GM18861 (cell line): ENCODE measurements around the gene DIAPH3.

Experiments used
- ATAC-seq: cut with Tn5 transposase; IDR thresholded peaks from one replicate; pipeline ENCODE4 v1.9.1; 2021; ENCODE audit not compliant: unreplicated experiment

DIAPH3 gene

GRCh38 chr13:59963827-59964226, 199.9 kb downstream of the DIAPH3 start:
- ATAC-seq = no peak

- ATAC-seq = no peak
Observed at GRCh38 chr13:59963383-59963782, 200.3 kb downstream of the DIAPH3 start.

- no peak for ATAC-seq
Observed at GRCh38 chr13:59962343-59962742, 201.4 kb downstream of the DIAPH3 start.

DNA sequence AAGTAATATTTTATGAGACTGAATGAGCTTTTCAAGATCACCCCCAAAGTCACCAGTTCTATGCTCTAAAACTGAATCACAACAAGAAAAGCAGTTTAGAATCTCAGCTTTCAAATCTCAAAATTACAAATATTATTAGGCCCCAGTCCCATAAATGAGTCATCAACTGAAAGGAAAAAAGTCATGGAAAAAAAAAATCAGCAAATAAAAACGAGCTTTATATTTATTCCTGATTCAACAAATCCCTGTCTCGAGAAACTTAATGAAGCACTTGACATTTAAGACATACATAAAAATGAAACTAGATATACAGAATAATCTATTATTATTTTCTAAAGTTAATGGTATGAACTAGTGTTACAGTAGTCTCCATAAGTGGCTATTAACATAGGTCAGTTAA, 203.0 kb downstream of the DIAPH3 start:
- ATAC-seq = no peak

DNA sequence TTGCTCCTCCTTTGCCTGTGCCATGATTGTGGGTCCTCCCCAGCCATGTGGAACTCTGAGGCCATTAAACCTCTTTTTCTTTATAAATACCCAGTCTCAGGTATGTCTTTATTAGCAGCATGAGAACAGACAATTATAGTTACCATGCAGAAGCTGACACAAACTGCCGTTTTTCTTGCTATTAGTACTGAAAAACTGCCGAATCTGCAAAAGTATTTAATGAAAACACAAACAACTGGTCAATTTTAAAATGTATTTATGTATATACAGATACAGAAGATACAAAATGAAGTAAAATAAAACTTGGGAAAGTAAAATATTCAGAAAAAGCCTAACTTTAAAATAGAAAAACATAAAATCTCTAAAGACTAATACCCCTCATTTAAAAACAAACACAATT, 206.3 kb downstream of the DIAPH3 start:
- no peak for ATAC-seq

GRCh38 chr13:59954601-59955000, 209.1 kb downstream of the DIAPH3 start:
- ATAC-seq = no peak

GRCh38 chr13:59951011-59951410, 212.7 kb downstream of the DIAPH3 start:
- ATAC-seq = no peak

- no peak for ATAC-seq
Observed at GRCh38 chr13:59950266-59950665, 213.5 kb downstream of the DIAPH3 start.

- no peak for ATAC-seq
Observed at GRCh38 chr13:59948686-59949085, 215.0 kb downstream of the DIAPH3 start.

- ATAC-seq = no peak
Observed at GRCh38 chr13:59946944-59947343, 216.8 kb downstream of the DIAPH3 start.

DNA sequence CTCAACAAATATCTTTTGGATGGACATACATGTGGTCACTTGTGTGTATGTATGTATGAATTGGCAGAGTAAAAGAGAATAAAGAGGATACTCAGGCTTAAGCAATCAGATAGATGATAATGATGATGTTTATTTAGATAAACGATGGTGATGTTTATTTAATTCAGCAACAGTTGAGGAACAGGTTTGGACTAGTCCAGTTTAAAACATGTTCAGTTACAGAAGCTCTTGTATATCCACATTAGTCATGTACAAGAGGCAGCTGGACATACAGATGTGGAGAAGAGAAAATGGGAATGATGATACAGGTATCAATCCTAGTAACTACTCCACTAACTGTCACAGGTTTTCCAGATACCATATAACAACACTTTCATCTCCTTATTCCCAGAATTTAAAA, 232.1 kb downstream of the DIAPH3 start:
- no peak for ATAC-seq

- no peak for ATAC-seq
Observed at GRCh38 chr13:59924256-59924655, 239.5 kb downstream of the DIAPH3 start.

GRCh38 chr13:59915252-59915651, 248.5 kb downstream of the DIAPH3 start:
- no peak for ATAC-seq

DNA sequence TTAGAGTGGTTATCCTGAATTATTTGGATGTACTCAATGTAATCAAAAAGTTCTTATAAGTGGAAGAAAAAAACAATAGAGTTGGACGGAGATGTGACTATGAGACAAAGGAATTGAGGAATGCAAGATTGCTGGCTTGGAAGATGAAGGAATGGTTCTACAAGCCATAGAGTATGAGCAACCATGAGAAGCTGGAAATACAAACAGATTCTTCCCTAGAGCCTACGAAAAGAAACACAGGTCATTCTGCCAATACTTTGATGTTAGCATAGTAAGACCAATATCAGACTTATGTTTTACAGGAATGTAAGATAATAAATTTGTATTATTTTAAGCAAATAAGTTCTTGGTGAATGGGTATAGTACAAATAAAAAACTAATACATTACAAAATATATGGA, 249.2 kb downstream of the DIAPH3 start:
- ATAC-seq = no peak

DNA sequence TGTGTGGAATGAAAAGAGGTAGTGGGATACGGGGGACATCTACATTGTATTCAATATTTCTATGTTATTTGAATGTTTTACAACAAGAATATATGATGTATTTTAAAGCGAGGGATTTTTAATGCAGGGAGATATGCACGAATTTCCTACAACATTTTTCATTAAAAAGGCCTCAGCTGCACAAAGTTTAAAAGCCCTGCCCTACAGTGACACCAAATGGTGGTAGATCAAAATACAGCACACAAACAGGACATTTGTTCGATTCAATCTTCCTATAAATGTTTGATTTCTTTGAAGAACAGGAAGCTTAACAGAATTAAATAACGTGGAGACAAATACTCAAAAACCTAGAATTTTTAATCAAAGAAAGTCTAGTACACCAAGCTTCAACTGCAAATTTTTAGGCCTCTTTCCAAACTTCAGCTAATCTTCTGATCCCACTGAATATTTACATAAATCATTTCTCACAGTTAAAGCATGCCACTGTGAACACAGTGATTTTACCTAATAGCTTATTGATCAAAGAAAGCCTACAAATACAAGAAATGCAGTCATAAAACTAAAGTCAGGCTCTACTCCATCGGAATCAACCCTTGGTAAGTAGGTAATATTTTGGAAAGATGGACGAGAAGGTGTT, 257.2 kb downstream of the DIAPH3 start:
- ATAC-seq = no peak

DNA sequence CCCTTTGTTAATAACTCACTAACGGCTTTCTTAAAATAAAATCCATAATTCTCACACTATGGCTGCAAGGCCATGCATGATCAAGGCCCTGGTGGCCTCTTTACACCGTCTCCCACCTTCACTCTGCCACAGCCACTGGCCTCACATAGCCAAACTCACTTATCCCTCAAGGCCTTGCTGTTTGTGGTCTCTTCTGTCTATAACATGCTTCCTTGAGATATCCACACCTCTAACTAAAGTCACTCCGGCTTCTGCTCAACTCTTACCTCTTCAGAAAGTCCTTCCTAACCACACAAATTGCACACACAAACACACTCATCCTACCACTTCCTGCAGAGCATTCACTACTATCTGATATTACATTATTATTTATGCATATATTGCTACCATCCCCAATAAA, 262.5 kb downstream of the DIAPH3 start:
- ATAC-seq = no peak

DNA sequence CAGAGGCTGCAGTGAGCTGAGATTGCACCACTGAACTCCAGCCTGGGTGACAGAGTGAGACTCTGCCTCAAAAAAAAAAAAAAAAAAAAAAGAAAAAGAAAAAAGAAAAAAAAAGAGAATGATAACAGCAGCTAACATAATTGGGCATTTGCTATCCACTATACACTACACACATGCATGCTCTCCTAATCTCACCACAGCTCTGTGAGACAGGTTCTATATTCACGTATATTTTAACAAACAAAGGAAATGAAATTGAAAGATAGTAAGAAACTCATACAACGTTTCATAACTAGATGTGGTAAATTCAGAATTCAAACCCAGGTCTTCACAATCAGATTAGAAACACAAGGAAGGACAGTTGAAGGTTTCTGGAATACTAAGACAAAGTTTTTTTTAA, 265.7 kb downstream of the DIAPH3 start:
- ATAC-seq = no peak

DNA sequence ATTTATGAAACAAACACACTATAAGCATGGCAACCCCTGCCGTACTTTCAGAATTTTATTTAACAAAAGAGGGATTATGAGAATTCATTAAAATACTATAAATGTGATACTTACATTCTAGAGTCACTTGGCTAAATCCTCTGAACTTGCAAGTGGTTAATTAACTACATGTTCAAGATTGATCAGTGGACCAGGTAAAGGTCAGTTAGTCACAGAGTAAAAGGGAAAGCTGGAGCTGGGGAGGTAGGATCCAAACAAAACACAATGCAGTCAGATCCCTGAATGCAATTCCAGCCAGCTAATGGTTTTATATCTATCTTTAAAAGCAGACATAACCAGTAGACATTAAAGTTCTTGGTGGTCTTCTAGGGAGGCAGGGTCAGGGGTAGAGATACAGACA, 270.5 kb downstream of the DIAPH3 start:
- no peak for ATAC-seq

DNA sequence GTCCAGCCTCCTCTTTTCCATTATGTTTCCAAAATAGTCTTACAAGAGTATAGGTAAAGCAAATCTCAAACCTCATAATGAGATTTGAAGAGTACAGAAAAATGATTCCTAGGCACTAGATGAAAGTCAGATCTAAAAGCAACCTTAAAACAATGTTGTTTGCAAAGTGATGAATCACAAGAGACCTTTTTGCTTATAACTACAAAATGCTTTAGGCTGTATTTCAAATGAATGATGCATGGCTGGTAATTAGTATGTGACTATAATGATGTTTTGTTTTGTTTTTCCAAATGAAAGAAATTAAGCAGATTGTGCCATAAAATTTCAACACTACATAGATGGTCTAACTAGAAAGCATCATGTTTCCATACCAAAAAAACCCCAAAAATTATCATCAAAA, 272.7 kb downstream of the DIAPH3 start:
- ATAC-seq = no peak

DNA sequence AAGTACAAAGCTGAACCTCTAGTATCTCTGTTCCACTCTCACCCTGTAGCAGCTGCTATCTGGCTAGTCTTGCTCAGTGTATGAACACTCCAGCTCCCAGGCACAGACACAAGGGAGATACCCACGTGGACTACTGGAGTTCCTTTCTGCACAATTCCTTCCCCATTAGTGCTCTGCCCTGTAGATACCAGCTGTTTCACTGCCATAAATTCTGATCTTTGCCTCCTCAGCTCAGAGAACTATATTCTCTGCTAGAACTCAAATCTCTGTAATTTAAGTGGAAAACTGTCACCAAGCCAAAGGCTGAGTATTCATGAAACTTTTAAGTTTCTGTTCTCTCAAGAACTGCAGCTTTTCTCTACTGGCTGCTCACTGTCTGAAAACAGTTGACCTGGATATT, 273.7 kb downstream of the DIAPH3 start:
- no peak for ATAC-seq

GRCh38 chr13:59888408-59888807, 275.3 kb downstream of the DIAPH3 start:
- ATAC-seq = no peak

DNA sequence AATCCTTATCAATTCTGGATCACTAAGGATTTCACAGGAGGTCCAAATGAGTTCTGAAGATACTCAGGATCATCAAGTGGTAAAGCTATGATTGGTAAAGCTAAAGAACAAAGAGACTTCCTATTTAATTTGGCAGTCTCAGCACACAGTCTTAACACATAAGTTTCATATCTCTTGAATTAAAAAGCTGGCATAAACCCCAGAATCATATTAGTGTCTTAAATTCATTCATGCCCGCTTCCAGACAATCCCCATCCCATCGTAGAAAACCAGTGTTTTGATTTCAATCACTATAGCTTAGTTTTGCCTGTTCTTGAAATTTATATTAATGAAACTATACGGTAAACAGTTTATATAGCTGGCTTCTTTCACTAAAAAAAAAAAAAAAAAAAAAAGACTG, 278.7 kb downstream of the DIAPH3 start:
- no peak for ATAC-seq

DNA sequence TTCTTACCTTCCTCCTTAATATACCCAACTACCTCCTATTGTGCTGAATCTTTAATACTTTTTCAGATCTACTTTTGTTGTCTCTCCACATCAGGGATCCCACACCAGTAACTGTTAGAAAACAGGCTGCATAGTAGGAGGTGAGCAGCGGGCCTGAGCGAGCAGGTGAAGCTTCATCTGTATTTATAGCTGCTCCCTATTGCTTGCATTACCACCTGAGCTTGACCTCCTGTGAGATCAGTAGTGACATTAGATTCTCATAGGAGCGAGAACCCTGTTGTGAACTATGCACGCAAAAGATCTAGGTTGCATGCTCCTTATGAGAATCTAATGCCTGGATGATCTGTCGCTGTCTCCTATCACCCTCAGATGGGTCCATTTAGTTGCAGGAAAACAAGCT, 279.8 kb downstream of the DIAPH3 start:
- ATAC-seq = no peak

- ATAC-seq = no peak
Observed at GRCh38 chr13:59880468-59880867, 283.3 kb downstream of the DIAPH3 start.
